Measurements from ENCODE around the gene CYP4F2. TPM values are rescaled to one million over a fixed set of nuclear protein-coding genes. Genes with fewer than 3 reads are reported as not detected.

The CYP4F2 gene
- total and polyA plus RNA-seq, 7 experiments from 2014 or later = 0.42 TPM; not detected in 6

Other genes with a start within 250 kb of the CYP4F2 start
- 1 to 10 TPM in 2 of 5 experiments, under 1 TPM in 2, not detected in 1; 0.50 to 1.6 (median 0.96) TPM for gene CYP4F12, start 225.0 kb downstream of the CYP4F2 start, total RNA-seq
- not detected for gene CYP4F12, start 225.0 kb downstream of the CYP4F2 start, polyA plus RNA-seq
- gene OR10H2, start 170.1 kb downstream of the CYP4F2 start, total RNA-seq = not detected
- gene OR10H2, start 170.1 kb downstream of the CYP4F2 start, polyA plus RNA-seq = not detected
- gene OR10H3, start 160.1 kb downstream of the CYP4F2 start, total RNA-seq = not detected
- not detected for gene OR10H3, start 160.1 kb downstream of the CYP4F2 start, polyA plus RNA-seq
- gene OR10H5, start 110.4 kb downstream of the CYP4F2 start, total RNA-seq = not detected
- not detected for gene OR10H5, start 110.4 kb downstream of the CYP4F2 start, polyA plus RNA-seq
- gene OR10H1, start 82.4 kb downstream of the CYP4F2 start, total RNA-seq = under 1 TPM in 1 of 5 experiments, not detected in 4; 0.22 TPM
- gene OR10H1, start 82.4 kb downstream of the CYP4F2 start, polyA plus RNA-seq = not detected
- not detected for gene CYP4F11, start 36.5 kb upstream of the CYP4F2 start, total RNA-seq
- gene CYP4F11, start 36.5 kb upstream of the CYP4F2 start, polyA plus RNA-seq = not detected
- gene OR10H4, start 50.9 kb upstream of the CYP4F2 start, total RNA-seq = not detected
- gene OR10H4, start 50.9 kb upstream of the CYP4F2 start, polyA plus RNA-seq = not detected
- gene TPM4, start 178.4 kb upstream of the CYP4F2 start, total RNA-seq = 100 to 1,000 TPM in 3 of 5 experiments, 10 to 100 TPM in 2; 65.8 to 435 (median 126) TPM
- gene TPM4, start 178.4 kb upstream of the CYP4F2 start, polyA plus RNA-seq = 10 to 100 TPM; 28.2 to 43.5 TPM
- gene RAB8A, start 213.8 kb upstream of the CYP4F2 start, total RNA-seq = 100 to 1,000 TPM in 2 of 5 experiments, 10 to 100 TPM in 3; 64.4 to 154 (median 74.5) TPM
- gene RAB8A, start 213.8 kb upstream of the CYP4F2 start, polyA plus RNA-seq = 10 to 100 TPM; 61.8 to 82.2 TPM
- gene HSH2D, start 245.6 kb upstream of the CYP4F2 start, total RNA-seq = 10 to 100 TPM; 20.0 to 60.0 (median 46.4) TPM
- gene HSH2D, start 245.6 kb upstream of the CYP4F2 start, polyA plus RNA-seq = 10 to 100 TPM in 1 of 2 donors, 1 to 10 TPM in 1; 7.2 to 17.8 TPM